Epithelial cell of umbilical artery (primary cell): ENCODE measurements around the gene ZNF146. TPM values are rescaled to one million over a fixed set of nuclear protein-coding genes. Genes with fewer than 3 reads are reported as not detected.

Experiments
- total RNA-seq: library from RNA; depleted of rRNA; stranded (reverse); fragments of >200 nt; gene quantifications from 2 replicates; pipeline ENCODE4 v1.2.3, GENCODE V29; 2014

Gene ZNF146
- 132 and 153 TPM in 2 replicates for total RNA-seq

GRCh38 chr19:36214386-36215275 lies at the start of gene ZNF146, which contains the start of gene ZNF565:
Gene ZNF146, plus strand, starts transcription at chr19:36215106. Its CDS starts 21,335 bp downstream, at chr19:36236441.
Gene ZNF565, minus strand, starts transcription at chr19:36214665. Its CDS starts 12,680 bp downstream, at chr19:36201985.

Other genes starting within 250 kb of the ZNF146 start
- 10.9 and 18.2 TPM in 2 replicates for gene SDHAF1, start 219.9 kb upstream of the ZNF146 start, total RNA-seq
- not detected in 2 replicates for gene SYNE4, start 206.3 kb upstream of the ZNF146 start, total RNA-seq
- gene ALKBH6, start 200.9 kb upstream of the ZNF146 start, total RNA-seq, result 12.3 and 22.2 TPM in 2 replicates
- gene CLIP3, start 182.2 kb upstream of the ZNF146 start, total RNA-seq, result 1.8 and 1.9 TPM in 2 replicates
- 0.65 and 1.2 TPM in 2 replicates for gene THAP8, start 160.8 kb upstream of the ZNF146 start, total RNA-seq
- 4.2 and 7.0 TPM in 2 replicates for gene WDR62, start 160.2 kb upstream of the ZNF146 start, total RNA-seq
- gene OVOL3, start 104.0 kb upstream of the ZNF146 start, total RNA-seq, result not detected in 2 replicates
- gene POLR2I, start 100.2 kb upstream of the ZNF146 start, total RNA-seq, result 73.7 and 126 TPM in 2 replicates
- 215 and 250 TPM in 2 replicates for gene TBCB, start 99.6 kb upstream of the ZNF146 start, total RNA-seq
- 183 and 230 TPM in 2 replicates for gene CAPNS1, start 75.0 kb upstream of the ZNF146 start, total RNA-seq
- 2.0 and 2.3 TPM in 2 replicates for gene COX7A1, start 62.7 kb upstream of the ZNF146 start, total RNA-seq
- 5.5 TPM in 2 replicates for gene ZNF565, start 441 bp upstream of the ZNF146 start, total RNA-seq
- 1.6 and 6.1 TPM in 2 replicates for gene ZFP14, start 164.1 kb downstream of the ZNF146 start, total RNA-seq
- 4.2 and 5.3 TPM in 2 replicates for gene ZFP82, start 203.5 kb downstream of the ZNF146 start, total RNA-seq